ENCODE data around the gene TMEM52B.

TMEM52B gene

DNA sequence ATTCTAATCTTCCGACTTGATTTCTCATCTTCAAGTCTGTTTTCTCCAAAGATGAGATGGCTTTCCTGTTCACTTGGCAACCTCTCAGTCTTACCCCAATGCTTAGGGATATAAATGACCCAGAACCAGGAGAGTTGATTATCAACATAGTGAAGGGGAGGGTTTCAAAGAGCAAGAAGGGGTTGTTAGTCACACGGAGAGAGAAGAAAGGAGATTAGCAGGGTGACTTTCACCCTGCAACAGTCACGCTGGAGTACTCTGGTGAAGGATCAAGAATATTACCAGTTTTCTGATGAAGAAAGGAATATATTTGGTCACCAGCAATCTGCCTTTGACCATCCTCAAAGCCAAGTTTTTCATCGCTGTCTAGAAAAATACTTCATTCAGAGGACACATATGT is at the start of gene TMEM52B:
TSS of gene TMEM52B (plus strand) at position 212 of the 400 bp plus-strand sequence. CDS start 543 bp downstream, outside the sequence.
- DNase-seq (ENCODE audit: low read depth in 3 of 3), result no peak

GRCh38 chr12:10130042-10130441 is 48.8 kb upstream of the TMEM52B start, which contains the start of gene CLEC7A:
Gene CLEC7A, minus strand, starts transcription at chr12:10130199. Its CDS starts 117 bp downstream, at chr12:10130082.
- no peak for DNase-seq (ENCODE audit: low read depth in 3 of 3)

- no peak for DNase-seq (ENCODE audit: low read depth in 3 of 3)
These were observed 47.6 kb upstream of the TMEM52B start for GRCh38 chr12:10131111-10131690.

- DNase-seq (ENCODE audit: low read depth in 3 of 3), result no peak
These were observed 45.9 kb upstream of the TMEM52B start for GRCh38 chr12:10132850-10133370.

- no peak for DNase-seq (ENCODE audit: low read depth in 3 of 3)
These were observed 43.7 kb upstream of the TMEM52B start for GRCh38 chr12:10135126-10135525.

- DNase-seq (ENCODE audit: low read depth in 3 of 3), result no peak
These were observed 42.1 kb upstream of the TMEM52B start for GRCh38 chr12:10136637-10137205.

DNA sequence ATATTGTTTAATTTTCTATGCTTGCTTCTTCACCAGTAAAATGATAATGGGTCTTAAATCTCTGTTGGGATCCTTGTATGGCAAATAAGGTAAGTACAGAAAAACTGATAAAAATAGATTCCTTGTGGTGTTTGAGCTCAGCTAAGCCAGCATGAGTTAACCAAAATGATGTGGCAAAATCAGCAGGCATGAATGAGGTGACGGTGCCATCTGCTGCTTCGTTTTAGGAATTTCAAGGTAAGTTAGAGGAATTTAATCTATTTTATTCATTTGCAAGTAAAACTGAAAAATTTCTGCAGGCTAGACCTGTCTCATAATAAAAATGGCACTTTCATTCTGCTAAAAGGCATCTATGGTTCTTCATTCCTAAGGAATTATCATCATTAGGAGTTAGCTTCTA is 38.8 kb upstream of the TMEM52B start:
- peak in 2 of 3 experiments; percentile 3 to 10 for DNase-seq (ENCODE audit: low read depth in 3 of 3)

GRCh38 chr12:10142976-10143589 is 35.7 kb upstream of the TMEM52B start:
- DNase-seq (ENCODE audit: low read depth in 3 of 3), result no peak

DNA sequence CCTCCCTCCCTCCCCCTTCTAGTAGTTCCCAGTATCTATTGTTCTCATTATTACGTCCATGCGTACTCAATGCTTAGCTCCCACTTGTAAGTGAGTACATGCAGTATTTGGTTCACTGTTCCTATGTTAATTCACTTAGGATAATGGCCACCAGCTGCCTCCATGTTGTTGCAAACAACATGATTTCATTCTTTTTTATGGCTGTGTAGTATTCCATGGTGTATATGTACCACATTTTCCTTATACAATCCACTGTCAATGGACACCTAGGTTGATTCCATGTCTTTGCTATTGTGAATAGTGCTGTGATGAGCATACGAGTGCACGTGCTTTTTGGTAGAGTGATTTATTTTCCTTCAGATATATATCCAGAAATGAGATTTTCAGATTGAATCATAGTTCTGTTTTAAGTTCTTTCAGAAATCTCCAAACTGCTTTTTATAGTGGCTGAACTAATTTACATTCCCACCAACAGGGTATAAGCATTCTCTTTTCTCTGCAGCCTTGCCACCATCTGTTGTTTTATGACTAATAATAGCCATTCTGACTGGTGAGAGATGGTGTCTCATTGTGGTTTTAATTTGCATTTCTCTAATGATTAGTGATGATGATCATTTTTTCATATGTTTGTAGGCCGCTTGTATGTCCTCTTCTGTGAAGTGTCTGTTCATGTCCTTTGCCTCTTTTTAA is 31.0 kb upstream of the TMEM52B start:
- DNase-seq (ENCODE audit: low read depth in 3 of 3), result no peak

DNA sequence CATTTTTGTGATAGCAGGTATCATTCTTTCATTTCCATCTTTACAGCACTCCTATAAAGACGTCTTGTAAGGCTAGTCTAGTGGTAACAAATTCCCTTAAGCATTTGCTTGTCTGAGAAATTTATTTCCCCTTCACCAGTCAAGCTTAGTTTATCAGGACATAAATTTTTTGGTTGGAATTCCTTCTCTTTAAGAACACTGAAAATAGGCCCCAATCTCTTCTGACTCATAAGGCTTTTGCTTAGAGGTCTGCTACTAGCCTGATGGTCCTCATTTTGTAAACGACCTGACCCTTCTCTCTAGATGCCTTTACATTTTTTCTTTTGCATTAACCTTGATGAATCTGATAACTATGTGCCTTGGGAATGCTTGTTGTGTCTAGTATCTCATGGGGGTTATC is 27.2 kb upstream of the TMEM52B start:
- DNase-seq (ENCODE audit: low read depth in 3 of 3), result no peak

DNA sequence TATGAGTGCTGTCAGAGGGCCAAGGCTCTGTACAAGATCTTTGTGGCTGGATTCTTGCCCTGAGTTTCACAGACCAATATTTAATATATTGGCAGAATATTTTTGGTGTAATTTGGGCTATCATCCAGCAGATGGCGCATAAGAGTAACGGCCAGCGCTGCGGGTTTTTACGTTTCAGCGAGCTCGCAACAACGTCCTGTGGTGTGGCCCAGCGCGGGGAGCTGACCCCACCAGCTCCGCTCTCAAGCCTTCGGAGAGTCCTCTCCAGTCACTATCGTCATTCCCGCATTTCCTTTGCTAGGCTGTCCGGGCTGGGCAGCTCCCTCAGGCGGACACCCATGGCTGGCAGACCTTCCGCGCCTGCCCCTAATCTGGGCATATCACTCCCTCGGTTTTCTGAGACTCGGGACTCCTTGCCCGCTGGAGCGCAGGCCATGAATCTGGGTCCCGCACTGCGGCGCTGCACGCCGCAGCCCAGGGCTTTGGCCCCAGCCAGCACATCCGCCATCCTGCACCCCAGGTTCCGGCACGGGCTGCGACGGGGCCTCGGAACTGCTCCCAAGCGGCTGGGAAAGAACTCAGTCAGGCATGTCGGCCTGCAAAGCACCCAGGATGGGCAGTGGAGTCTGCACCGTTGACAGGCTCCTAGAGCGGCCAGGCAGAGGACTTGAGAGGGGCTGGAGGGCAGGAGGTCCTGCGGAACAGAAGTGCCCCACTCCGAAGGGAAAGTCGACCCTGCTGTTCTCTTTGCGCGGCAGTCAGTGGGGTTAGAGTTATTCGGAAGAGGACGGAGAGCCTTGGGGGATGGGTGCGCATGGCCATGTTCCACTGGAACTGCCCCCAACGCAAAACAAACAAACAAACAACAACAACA is 25.3 kb upstream of the TMEM52B start:
- peak; percentile 15 to 31 (median 28) for DNase-seq (ENCODE audit: low read depth in 3 of 3)

- no peak for DNase-seq (ENCODE audit: low read depth in 3 of 3)
These were observed 24.7 kb upstream of the TMEM52B start for GRCh38 chr12:10154145-10154496.

- no peak for DNase-seq (ENCODE audit: low read depth in 3 of 3)
These were observed 22.9 kb upstream of the TMEM52B start for GRCh38 chr12:10155966-10156365.

DNA sequence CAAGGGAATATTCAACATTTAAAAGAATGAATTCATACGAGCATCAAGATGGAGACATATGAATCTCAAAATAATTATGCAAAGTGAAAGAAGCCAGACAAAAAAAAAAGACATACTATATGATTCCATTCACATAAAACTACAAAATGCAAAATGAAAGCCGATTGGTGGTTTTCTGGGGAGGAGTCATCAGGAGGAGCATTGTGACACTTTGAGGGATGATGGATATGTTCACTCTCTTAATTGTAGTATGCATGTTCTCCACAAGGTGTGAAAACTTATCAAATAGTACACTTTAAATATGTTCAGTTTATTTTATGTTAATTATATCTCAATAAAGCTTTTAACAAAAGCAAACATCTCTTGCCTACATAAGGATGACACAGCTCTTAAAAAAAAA is 20.4 kb upstream of the TMEM52B start:
- no peak for DNase-seq (ENCODE audit: low read depth in 3 of 3)

- no peak for DNase-seq (ENCODE audit: low read depth in 3 of 3)
These were observed 19.6 kb upstream of the TMEM52B start for GRCh38 chr12:10159280-10159679.

GRCh38 chr12:10160617-10161385 is 18.0 kb upstream of the TMEM52B start:
- no peak for DNase-seq (ENCODE audit: low read depth in 3 of 3)

DNA sequence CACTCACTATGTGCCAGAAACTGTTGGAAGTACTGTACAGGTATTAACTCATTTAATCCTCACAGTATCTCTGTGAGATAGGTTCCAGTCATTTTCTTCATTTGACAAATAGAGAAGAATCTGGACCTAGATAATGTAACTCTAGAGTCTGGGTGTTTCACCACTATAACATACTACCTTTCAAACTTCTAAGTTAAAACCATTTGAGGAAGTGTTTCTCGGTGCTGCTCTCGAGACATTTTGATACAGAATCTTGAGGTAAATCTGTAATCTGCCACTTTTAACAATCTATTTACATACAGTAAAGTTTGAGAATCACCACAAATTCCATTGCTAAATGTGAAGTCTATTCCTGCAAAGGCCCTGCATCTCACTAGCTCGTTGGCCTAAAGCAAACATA is 15.7 kb upstream of the TMEM52B start:
- no peak for DNase-seq (ENCODE audit: low read depth in 3 of 3)

DNA sequence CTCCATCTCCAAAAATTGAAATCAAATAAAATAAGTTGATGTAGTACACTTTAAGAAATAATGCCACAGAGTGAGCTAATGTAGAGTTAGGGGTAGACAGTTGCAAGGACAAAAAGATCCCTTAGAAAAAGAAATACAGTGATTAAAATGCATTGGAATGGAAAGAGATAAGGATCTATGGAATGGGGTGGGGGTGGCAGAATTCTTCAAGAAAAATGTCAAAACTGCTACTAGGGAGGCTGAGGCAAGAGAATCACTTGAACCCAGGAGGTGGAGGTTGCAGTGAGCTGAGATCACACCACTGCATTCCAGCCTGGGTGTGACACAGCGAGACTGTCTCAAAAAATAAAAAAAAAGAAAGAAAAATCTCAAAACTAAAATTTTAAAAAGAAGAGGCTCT is 13.4 kb upstream of the TMEM52B start:
- DNase-seq (ENCODE audit: low read depth in 3 of 3), result no peak

GRCh38 chr12:10167599-10167998 is 11.2 kb upstream of the TMEM52B start:
- DNase-seq (ENCODE audit: low read depth in 3 of 3), result no peak

- DNase-seq (ENCODE audit: low read depth in 3 of 3), result no peak
These were observed 9.7 kb upstream of the TMEM52B start for GRCh38 chr12:10169104-10169503.

- DNase-seq (ENCODE audit: low read depth in 3 of 3), result no peak
These were observed 8.6 kb upstream of the TMEM52B start for GRCh38 chr12:10170216-10170615.

Measured in stimulated activated CD4-positive, alpha-beta T cell treated with anti-CD3 and anti-CD28 coated beads, TNF-alpha, amount 100 ng/mL, for 4 hours (primary cell).